ENCODE data around the gene OGFOD1.

- TF ChIP-seq CTCF (conservative IDR thresholded peaks at IDR 0.05; ENCODE audit: low read length) (no peak), EZH2phosphoT487 (IDR thresholded peaks at IDR 0.05; ENCODE audit: borderline replicate concordance, low read depth, low read length) (no peak)
These were observed 63.5 kb downstream of the OGFOD1 start for GRCh38 chr16:56514845-56515244.

Measured in OCI-LY7 (cell line).